Measurements from ENCODE around the gene CDC42EP5.
"Not testable (repeated sequence)": the region's sequence is repeated elsewhere in the genome, so short reads cannot be mapped to it uniquely, and the experiment has no call there.

The CDC42EP5 gene

DNA sequence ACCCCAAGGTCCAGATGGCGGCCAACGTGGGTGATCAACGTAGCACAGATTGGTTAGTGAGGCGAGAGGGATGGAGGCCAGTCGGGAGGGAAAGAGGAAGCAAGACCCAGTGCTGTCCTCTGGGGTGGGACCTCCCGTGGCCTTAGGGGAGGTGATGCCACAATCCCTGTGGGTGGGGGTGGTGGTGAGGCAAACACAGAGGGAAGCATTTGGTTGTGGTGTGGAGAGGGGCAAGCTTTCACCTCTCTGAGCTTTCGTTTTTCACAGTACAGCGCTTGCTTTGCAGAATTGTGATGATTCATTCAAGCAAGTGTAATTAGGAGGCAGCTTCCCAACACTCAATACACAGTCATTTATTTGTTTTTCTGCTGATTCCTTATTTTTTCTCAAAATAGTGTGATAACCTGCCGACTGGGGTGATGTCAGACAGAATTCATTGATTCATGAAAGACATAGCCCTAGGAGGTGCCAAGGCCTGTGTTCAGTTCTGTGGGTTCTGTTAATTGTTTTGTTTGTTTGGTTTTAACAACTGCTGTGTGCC lies 21.7 kb downstream of the CDC42EP5 start:
- H3K27ac ChIP-seq = no peak overlapping the region; the same call in 1 of the 2 replicates
- TF ChIP-seq, protein P1, sequence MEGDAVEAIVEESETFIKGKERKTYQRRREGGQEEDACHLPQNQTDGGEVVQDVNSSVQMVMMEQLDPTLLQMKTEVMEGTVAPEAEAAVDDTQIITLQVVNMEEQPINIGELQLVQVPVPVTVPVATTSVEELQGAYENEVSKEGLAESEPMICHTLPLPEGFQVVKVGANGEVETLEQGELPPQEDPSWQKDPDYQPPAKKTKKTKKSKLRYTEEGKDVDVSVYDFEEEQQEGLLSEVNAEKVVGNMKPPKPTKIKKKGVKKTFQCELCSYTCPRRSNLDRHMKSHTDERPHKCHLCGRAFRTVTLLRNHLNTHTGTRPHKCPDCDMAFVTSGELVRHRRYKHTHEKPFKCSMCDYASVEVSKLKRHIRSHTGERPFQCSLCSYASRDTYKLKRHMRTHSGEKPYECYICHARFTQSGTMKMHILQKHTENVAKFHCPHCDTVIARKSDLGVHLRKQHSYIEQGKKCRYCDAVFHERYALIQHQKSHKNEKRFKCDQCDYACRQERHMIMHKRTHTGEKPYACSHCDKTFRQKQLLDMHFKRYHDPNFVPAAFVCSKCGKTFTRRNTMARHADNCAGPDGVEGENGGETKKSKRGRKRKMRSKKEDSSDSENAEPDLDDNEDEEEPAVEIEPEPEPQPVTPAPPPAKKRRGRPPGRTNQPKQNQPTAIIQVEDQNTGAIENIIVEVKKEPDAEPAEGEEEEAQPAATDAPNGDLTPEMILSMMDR (conservative IDR thresholded peaks at IDR 0.05) = no peak

DNA sequence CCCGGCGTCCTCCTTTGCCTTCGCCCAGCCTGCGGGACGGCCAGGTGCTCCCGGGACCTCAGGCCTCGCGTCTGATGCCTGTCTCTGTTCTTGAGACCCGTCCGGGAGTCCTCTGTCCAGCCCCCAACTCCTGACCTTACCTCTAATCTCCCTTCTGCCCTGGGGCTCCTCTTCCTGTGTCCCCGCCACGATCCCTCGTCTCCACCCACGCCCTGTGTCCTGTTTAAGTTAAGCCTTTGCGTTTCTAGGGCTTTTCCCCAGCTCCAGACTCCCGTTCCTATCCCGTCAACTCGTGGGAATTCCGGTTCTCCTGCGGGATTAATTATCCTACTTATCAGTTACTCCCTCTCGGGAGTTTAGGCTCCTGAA lies 23.4 kb downstream of the CDC42EP5 start:
- H3K27ac ChIP-seq = peak overlapping the region; percentile 96
- TF ChIP-seq, protein P1 (conservative IDR thresholded peaks at IDR 0.05) = no peak

- H3K27ac ChIP-seq = peak within 1 kb of the TSS; percentile 96
- TF ChIP-seq, protein P1 (conservative IDR thresholded peaks at IDR 0.05) = no peak
Observed at GRCh38 chr19:54448774-54449700, 24.1 kb downstream of the CDC42EP5 start, which contains the start of gene LENG8. Gene LENG8, plus strand, starts transcription at chr19:54449199. Its CDS starts 2,146 bp downstream, at chr19:54451345.

DNA sequence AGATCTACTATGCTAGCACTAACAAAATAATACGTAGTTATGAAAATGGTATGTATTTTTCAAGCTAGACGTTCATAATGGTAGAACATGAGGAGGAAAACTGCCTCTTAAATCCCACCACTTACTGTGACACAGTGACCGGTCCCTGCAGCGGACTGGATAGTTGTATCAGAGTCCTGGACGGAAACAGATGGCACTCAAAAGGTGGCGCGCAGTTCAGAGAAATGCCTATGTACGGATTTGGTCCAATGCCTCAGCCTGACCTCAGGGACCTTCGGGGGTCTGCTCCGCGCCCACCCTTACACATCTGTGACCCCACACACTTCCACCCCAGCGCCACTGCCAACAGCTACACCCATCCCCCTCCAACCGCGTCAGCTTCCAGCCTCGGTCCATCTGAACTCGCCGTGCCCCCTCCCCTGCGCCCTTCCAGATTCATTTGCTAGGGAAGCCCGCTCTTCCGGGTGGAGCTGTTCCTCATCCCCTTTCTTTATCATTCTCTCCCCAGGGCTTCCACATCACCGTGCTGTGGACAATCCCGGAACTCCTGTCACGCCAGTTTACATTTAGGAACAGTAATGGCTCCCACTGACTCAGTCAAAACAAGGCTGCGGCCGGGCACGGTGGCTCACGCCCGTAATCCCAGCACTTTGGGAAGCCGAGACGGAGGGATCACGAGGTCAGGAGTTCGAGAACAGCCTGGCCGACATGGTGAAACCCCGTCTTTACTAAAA lies 24.9 kb downstream of the CDC42EP5 start:
- peak overlapping the region; percentile 96 for H3K27ac ChIP-seq
- TF ChIP-seq, protein P1 (conservative IDR thresholded peaks at IDR 0.05) = no peak

- TF ChIP-seq, protein P1 (conservative IDR thresholded peaks at IDR 0.05) = peak; percentile 35; the same call in 1 of the 2 replicates
- H3K27ac ChIP-seq = not testable (repeated sequence)
Observed at GRCh38 chr19:54446349-54446748, 26.7 kb downstream of the CDC42EP5 start.

DNA sequence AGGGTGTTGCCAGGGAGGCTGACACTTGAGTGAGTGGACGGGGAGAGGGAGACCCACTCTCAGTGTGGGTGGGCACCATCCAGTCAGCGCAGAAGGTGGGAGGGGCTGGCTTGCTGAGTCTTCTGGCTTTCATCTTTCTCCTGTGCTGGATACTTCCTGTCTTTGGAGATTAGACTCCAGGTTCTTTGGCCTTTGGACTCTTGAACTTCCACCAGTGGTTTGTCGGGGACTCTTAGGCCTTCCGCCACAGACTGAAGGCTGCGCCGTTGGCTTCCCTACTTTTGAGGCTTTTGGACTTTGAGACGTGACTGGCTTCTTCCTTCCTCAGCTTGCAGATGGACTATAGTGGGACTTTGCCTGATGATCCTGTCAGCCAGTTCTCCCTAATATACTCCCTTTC lies 28.4 kb downstream of the CDC42EP5 start:
- no peak overlapping the region for H3K27ac ChIP-seq
- TF ChIP-seq, protein P1 (conservative IDR thresholded peaks at IDR 0.05) = no peak

DNA sequence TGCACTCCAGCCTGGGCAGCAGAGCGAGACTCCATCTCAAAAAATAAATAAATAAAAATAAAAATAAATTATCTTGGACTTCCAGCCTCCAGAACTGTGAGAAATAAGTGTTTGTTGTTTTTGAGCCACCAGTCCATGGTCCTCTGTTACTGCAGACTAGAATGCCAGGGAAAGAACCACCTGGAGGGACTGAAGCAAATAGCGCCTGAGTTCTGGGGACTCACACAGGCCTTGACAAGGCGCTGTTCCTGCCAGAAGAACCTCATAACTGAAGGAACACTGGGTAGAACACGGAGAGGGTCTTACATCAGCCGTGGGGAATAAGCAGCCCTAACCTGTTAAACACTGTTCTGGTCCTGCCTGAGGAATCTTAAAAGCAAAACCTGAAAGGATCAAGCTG lies 32.5 kb downstream of the CDC42EP5 start:
- TF ChIP-seq, protein P1 (conservative IDR thresholded peaks at IDR 0.05) = no peak
- H3K27ac ChIP-seq = no peak overlapping the region
